Breast epithelium (tissue), 4 donors: ENCODE results near the gene GNE. TPM values are rescaled to one million over a fixed set of nuclear protein-coding genes. Genes with fewer than 3 reads are reported as not detected.
"Not testable (repeated sequence)": the region's sequence is repeated elsewhere in the genome, so short reads cannot be mapped to it uniquely, and the experiment has no call there.

Source experiments
- DNase-seq, 2 donors: peaks; one replicate each; pipeline ENCODE4 v3.0.0-alpha.2; 2019; ENCODE audit warnings: low spot score in 2 of 2
- H3K27ac ChIP-seq, 2 donors: fragments of 200-600 bp; sonication (generic) in 1 of 2; one replicate each; pipeline ENCODE4 v1.5.1; 2016 to 2019; ENCODE audit warnings: mild to moderate bottlenecking in 1 of 2
- H3K27me3 ChIP-seq, 2 donors: fragments of 200-600 bp; sonication (generic) in 1 of 2; one replicate each; pipeline versions ENCODE4 v1.5.1 to v1.6.0; 2017 to 2019; ENCODE audit warnings: control low read depth in 1 of 2, mild to moderate bottlenecking in 1 of 2
- H3K36me3 ChIP-seq: fragments of 200-600 bp; one replicate; pipeline ENCODE4 v1.5.1; 2019
- H3K4me1 ChIP-seq, 2 donors: fragments of 200-600 bp; sonication (generic); one replicate each; pipeline ENCODE4 v1.5.1; 2016 to 2019; ENCODE audit warnings: control low read depth in 1 of 2
- H3K4me3 ChIP-seq, 3 donors: fragments of 200-600 bp; sonication (generic); 1 replicate in 2 of 3; 2 replicates in 1 of 3; pipeline ENCODE4 v1.5.1; 2016 to 2019; ENCODE audit warnings: mild to moderate bottlenecking in 3 of 3, moderate library complexity in 2 of 3
- H3K9me3 ChIP-seq, 2 donors: fragments of 200-600 bp; sonication (generic) in 1 of 2; one replicate each; pipeline ENCODE4 v1.5.1; 2016 to 2019; ENCODE audit warnings: control low read depth in 1 of 2
- CTCF ChIP-seq, 3 donors: fragments of 450-650 bp; IDR thresholded peaks; one replicate each; pipeline ENCODE4 v1.5.1; 2016 to 2017; ENCODE audit warnings: antibody characterized with exemption in 3 of 3, mild to moderate bottlenecking in 3 of 3, moderate library complexity in 3 of 3
- POLR2A ChIP-seq: fragments of 450-650 bp; IDR thresholded peaks from one replicate; pipeline ENCODE4 v1.6.1; 2016; ENCODE audit warnings: antibody characterized with exemption, mild to moderate bottlenecking, moderate library complexity
- POLR2AphosphoS5 ChIP-seq, 3 donors: sonication (generic); formaldehyde crosslinking; IDR thresholded peaks; one replicate each; pipeline ENCODE4 v1.6.1; 2017; ENCODE audit warnings: antibody characterized with exemption in 3 of 3
- intact Hi-C: fragments of 100-400 bp; cut with DNase I; formaldehyde crosslinking; loops from one replicate; pipeline ENCODE4 v1.15.1; 2023; ENCODE audit warnings: low total_unique reads
- total RNA-seq, 3 donors: library from RNA; depleted of rRNA; stranded (reverse); fragments of >200 nt; gene quantifications; one replicate each; pipeline ENCODE4 v1.1.0, GENCODE V29; 2016

GNE gene
- 10 to 100 TPM; 24.9 to 38.2 (median 35.1) TPM for total RNA-seq

DNA sequence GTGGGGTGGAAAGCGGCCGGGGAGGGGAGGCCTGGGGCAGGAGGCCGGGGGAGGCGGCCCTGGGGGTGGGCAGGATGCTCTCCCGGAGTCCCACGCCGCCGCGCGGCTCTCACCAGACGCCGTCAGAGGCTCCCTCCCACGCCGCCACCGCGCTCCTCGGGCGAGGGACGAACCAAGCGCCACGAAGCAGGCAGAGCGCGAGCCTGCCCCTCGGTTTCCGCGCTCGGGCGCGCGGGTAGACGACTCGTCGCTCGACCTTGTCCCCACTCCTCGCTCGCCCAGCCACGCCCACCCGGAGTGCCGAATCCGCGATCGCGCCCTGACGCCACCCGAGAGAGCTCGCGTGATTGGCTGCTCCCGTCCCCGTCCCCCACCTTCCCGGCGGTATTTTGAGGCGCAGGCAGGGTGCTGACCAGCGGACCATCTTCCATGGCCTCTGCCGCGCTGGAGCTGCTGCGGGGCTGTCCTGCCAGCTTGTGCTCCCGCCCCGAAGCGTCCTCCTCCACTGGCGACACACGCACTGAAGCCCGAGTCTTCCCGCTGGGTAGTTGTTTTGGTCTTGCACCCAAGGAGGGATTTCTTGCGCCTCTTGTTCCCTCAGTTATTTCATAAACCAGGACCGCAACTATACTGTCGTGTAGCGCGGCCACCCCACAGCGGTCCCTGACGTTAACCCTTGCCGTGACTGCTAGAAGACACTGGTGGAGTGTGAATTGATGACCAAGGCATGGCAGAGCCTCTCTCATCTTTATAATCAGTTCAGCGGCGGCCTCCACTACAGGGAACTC is at the start of gene GNE:
TSS of gene GNE (minus strand) at position 241 of the 788 bp plus-strand sequence. CDS start 9,093 bp downstream, outside the sequence.
- DNase-seq: peak; percentile 97 to 99
- no peaks in the 10 kb centered on the region for H3K36me3 ChIP-seq
- TF ChIP-seq POLR2A: peak; percentile 96
- TF ChIP-seq POLR2AphosphoS5 (IDR thresholded peaks at IDR 0.05): peak; percentile 79 to 96 (median 89)
- TF ChIP-seq CTCF (IDR thresholded peaks at IDR 0.05): no peak
- no peaks in the 10 kb centered on the region for H3K9me3 ChIP-seq
- intact Hi-C loops: no loop called here
- H3K4me3 ChIP-seq: peak within 1 kb of the TSS; percentile 95 to 97 (median 95)
- no peaks in the 10 kb centered on the region for H3K4me1 ChIP-seq
- H3K27ac ChIP-seq: peak within 1 kb of the TSS; percentile 96 to 99
- no peaks in the 10 kb centered on the region for H3K27me3 ChIP-seq

DNA sequence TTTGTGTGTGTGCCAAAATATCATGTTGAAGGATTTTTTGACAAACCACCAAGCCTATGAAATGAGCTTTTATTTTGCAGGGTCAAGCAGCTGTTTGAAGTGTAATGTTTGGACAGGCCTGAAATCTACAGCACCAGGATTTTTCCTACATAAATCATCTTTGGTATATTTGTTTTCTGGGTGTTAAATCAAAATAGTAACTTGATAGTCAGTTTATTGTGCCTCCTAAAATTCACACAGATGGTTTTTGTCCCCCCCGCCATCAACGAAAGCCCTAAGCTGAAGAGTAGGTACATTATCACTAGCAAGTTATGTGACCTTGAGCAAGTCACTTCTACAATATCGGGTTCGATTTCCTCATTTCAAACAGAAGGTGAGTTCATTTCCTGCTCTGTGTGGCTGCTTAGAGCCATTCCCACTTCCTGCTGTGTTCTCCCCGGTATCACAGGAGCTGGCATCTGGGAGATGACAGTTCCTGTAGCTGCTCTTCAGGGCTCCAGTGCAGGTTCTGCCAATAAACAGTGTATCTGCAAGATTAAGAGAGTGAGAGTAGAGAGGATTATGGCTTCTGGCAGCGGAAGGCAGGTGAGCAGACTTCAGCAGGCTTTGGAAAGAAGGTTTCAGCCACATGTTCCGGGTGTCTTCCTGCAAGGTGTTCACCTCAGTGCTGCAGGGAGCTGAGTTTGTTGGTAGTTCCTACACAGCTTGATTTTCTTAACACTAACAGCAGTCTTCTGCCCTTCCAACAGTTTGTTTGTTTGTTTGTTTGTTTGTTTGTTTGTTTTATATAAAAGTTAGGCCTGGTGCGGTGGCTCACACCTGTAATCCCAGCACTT is 48.4 kb upstream of the GNE start:
- intact Hi-C loops: no loop called here
- Histone ChIP-seq H3K9me3 (no peaks in the 10 kb centered on the region), H3K36me3 (no peaks in the 10 kb centered on the region), H3K27me3 (no peaks in the 10 kb centered on the region), H3K4me3 (no peak overlapping the region), H3K27ac (no peak overlapping the region), H3K4me1 (no peaks in the 10 kb centered on the region)
- TF ChIP-seq CTCF (IDR thresholded peaks at IDR 0.05): no peak
- no peak for TF ChIP-seq POLR2A
- no peak for TF ChIP-seq POLR2AphosphoS5 (IDR thresholded peaks at IDR 0.05)
- no peak for DNase-seq

DNA sequence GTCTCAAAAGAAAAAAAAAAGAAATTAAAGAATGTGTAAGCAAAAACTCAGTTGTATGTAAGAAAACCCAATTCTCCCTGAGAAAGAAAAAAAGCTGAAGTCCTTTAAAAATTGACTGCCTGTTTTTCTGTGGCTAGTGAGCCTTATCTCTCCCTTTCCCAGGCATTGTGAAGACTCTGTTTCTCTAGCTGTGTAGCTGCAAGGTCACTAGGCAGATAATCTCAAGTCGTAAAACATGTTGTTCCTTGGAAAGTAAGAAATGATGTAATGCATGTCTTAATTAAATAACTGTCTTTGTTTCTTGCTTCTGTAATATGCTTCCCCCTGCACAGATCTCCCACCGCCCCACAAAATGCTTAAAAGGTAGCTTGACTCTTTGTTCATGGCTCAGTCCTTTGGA is 46.1 kb upstream of the GNE start:
- intact Hi-C loops, H3K36me3 ChIP-seq, H3K27me3 ChIP-seq, H3K4me1 ChIP-seq, H3K4me3 ChIP-seq, H3K9me3 ChIP-seq, DNase-seq, H3K27ac ChIP-seq: not testable (repeated sequence)

GRCh38 chr9:36301227-36301626 is 43.0 kb upstream of the GNE start:
- no peak for TF ChIP-seq CTCF (IDR thresholded peaks at IDR 0.05)
- TF ChIP-seq POLR2A: no peak
- no peak for TF ChIP-seq POLR2AphosphoS5 (IDR thresholded peaks at IDR 0.05)
- DNase-seq: no peak
- no peaks in the 10 kb centered on the region for H3K36me3 ChIP-seq
- H3K4me1 ChIP-seq: no peaks in the 10 kb centered on the region
- H3K27me3 ChIP-seq: no peaks in the 10 kb centered on the region
- intact Hi-C loops: no loop called here
- no peaks in the 10 kb centered on the region for H3K9me3 ChIP-seq
- H3K4me3 ChIP-seq: no peak overlapping the region
- H3K27ac ChIP-seq: no peak overlapping the region

DNA sequence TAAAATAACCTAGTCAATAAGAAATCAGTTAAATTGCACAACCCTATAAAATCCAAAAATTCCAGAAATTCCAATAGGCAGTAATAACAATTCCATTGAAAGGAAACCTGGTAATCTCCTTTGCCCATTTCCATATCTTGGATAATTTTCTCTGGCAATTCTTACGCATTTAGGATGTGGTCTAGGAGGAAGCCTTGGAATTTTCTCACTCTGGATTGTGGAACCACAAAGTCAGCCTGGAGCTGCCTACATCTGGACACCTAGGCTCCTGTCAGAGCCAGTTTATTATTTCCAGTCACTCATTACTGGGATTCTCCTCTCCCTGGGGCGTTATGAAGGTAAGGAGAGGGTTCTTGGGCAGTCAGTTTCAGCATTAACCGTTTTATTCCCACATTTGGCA is 40.3 kb upstream of the GNE start:
- H3K27me3 ChIP-seq: no peaks in the 10 kb centered on the region
- TF ChIP-seq POLR2AphosphoS5 (IDR thresholded peaks at IDR 0.05) (no peak), CTCF (IDR thresholded peaks at IDR 0.05) (no peak), POLR2A (no peak)
- intact Hi-C loops: no loop called here

More for the DNA sequence above, 40.3 kb upstream of the GNE start:
- H3K4me3 ChIP-seq: no peak overlapping the region
- peak in 1 of 2 donors; percentile 27 for DNase-seq
- H3K4me1 ChIP-seq: no peaks in the 10 kb centered on the region
- no peaks in the 10 kb centered on the region for H3K36me3 ChIP-seq
- peak overlapping the region in 1 of 2 donors; percentile 10 for H3K27ac ChIP-seq
- no peaks in the 10 kb centered on the region for H3K9me3 ChIP-seq
